HG02798 (cell line): ENCODE measurements around the gene ZNF786.
"Not testable (repeated sequence)": the region's sequence is repeated elsewhere in the genome, so short reads cannot be mapped to it uniquely, and the experiment has no call there.

Experiments used
- ATAC-seq: cut with Tn5 transposase; IDR thresholded peaks from one replicate; pipeline ENCODE4 v1.9.1; 2021; ENCODE audit warnings: mild to moderate bottlenecking; ENCODE audit not compliant: unreplicated experiment, poor library complexity

The ZNF786 gene

GRCh38 chr7:149036676-149037075 is 53.8 kb downstream of the ZNF786 start:
- no peak for ATAC-seq

GRCh38 chr7:149031353-149031910 is 59.1 kb downstream of the ZNF786 start:
- ATAC-seq, result no peak

GRCh38 chr7:149030439-149030838 is 60.1 kb downstream of the ZNF786 start:
- ATAC-seq, result not testable (repeated sequence)

- peak; percentile 92 for ATAC-seq
These were observed 62.0 kb downstream of the ZNF786 start, which contains the start of gene PDIA4 for GRCh38 chr7:149028346-149029109. Gene PDIA4 (minus strand): TSS chr7:149028505. CDS start chr7:149028408, 97 bp downstream.

GRCh38 chr7:149027611-149028345 is 62.7 kb downstream of the ZNF786 start:
- no peak for ATAC-seq

GRCh38 chr7:149027055-149027454 is 63.5 kb downstream of the ZNF786 start:
- ATAC-seq, result no peak

- no peak for ATAC-seq
These were observed 66.9 kb downstream of the ZNF786 start for GRCh38 chr7:149023662-149024061.

- ATAC-seq, result no peak
These were observed 67.7 kb downstream of the ZNF786 start for GRCh38 chr7:149022756-149023360.

- no peak for ATAC-seq
These were observed 68.8 kb downstream of the ZNF786 start for GRCh38 chr7:149021725-149022062.

- ATAC-seq, result no peak
These were observed 70.0 kb downstream of the ZNF786 start for GRCh38 chr7:149020483-149020882.
